H9 (cell line): ENCODE measurements around the gene LYSMD2. TPM values are rescaled to one million over a fixed set of nuclear protein-coding genes. Genes with fewer than 3 reads are reported as not detected.

Source experiments
- DNase-seq: peaks from one replicate; pipeline ENCODE4 v3.0.0-alpha.2; 2017
- H2AFZ ChIP-seq: one replicate; pipeline ENCODE4 v1.6.1; 2013; ENCODE audit warnings: mild to moderate bottlenecking, low read length, control low read depth, moderate library complexity
- H2AK5ac ChIP-seq: 2 replicates; pipeline ENCODE4 v1.6.1; 2013; ENCODE audit warnings: low read length, control low read depth, mixed read lengths; ENCODE audit not compliant: insufficient read length
- H2BK120ac ChIP-seq: one replicate; pipeline ENCODE4 v1.6.1; 2013; ENCODE audit warnings: low read depth, mild to moderate bottlenecking, low read length, control low read depth, inconsistent platforms; ENCODE audit not compliant: poor library complexity, severe bottlenecking
- H2BK12ac ChIP-seq: 2 replicates; pipeline ENCODE4 v1.6.1; 2013; ENCODE audit warnings: low read length, control low read depth, mixed read lengths, low read depth; ENCODE audit not compliant: insufficient read length
- H2BK15ac ChIP-seq: 2 replicates; pipeline ENCODE4 v1.6.1; 2013; ENCODE audit warnings: low read depth, low read length, control low read depth
- H2BK20ac ChIP-seq: one replicate; pipeline ENCODE4 v1.6.1; 2013; ENCODE audit warnings: low read depth, mild to moderate bottlenecking, low read length, control low read depth, inconsistent platforms; ENCODE audit not compliant: poor library complexity, severe bottlenecking
- H2BK5ac ChIP-seq: 2 replicates; pipeline ENCODE4 v1.6.1; 2013; ENCODE audit warnings: low read length, control low read depth, mixed read lengths; ENCODE audit not compliant: insufficient read length
- H3K14ac ChIP-seq: 2 replicates; pipeline ENCODE4 v1.6.1; 2013; ENCODE audit warnings: low read length, control low read depth; ENCODE audit not compliant: insufficient read depth
- H3K18ac ChIP-seq: 2 replicates; pipeline ENCODE4 v1.6.1; 2013; ENCODE audit warnings: low read depth, mild to moderate bottlenecking, mixed read lengths, low read length, control low read depth; ENCODE audit not compliant: insufficient read length
- H3K23ac ChIP-seq: 2 replicates; pipeline ENCODE4 v1.6.1; 2013; ENCODE audit warnings: low read length, control low read depth, mixed read lengths, low read depth; ENCODE audit not compliant: insufficient read length
- H3K23me2 ChIP-seq: 2 replicates; pipeline ENCODE4 v1.6.1; 2013; ENCODE audit warnings: low read depth, mild to moderate bottlenecking, mixed read lengths, low read length, control low read depth; ENCODE audit not compliant: insufficient read length, poor library complexity, severe bottlenecking
- H3K27ac ChIP-seq: 2 replicates; pipeline ENCODE4 v1.5.1; 2013; ENCODE audit warnings: low read length, control low read depth, mixed read lengths, low read depth; ENCODE audit not compliant: insufficient read length
- H3K27me3 ChIP-seq: 2 replicates; pipeline ENCODE4 v1.6.1; 2013; ENCODE audit warnings: low read length, control low read depth, inconsistent platforms; ENCODE audit not compliant: insufficient read depth
- H3K4ac ChIP-seq: 2 replicates; pipeline ENCODE4 v1.6.1; 2013; ENCODE audit warnings: low read depth, mild to moderate bottlenecking, control low read depth, inconsistent platforms, low read length, moderate library complexity
- H3K4me1 ChIP-seq: 2 replicates; pipeline ENCODE4 v1.6.1; 2013; ENCODE audit warnings: low read length, control low read depth, inconsistent platforms; ENCODE audit not compliant: insufficient read depth
- H3K4me2 ChIP-seq: 2 replicates; pipeline ENCODE4 v1.6.1; 2013; ENCODE audit warnings: low read length, control low read depth, mixed read lengths; ENCODE audit not compliant: insufficient read length, insufficient read depth
- H3K56ac ChIP-seq: 2 replicates; pipeline ENCODE4 v1.6.1; 2013; ENCODE audit warnings: low read depth, mild to moderate bottlenecking, mixed read lengths, low read length, control low read depth; ENCODE audit not compliant: insufficient read length
- H3K79me1 ChIP-seq: 2 replicates; pipeline ENCODE4 v1.6.1; 2013; ENCODE audit warnings: low read depth, mild to moderate bottlenecking, moderate library complexity, low read length, control low read depth, inconsistent platforms; ENCODE audit not compliant: insufficient read depth, poor library complexity, severe bottlenecking
- H3K79me2 ChIP-seq: 2 replicates; pipeline ENCODE4 v1.6.1; 2013; ENCODE audit warnings: low read length, control low read depth, inconsistent platforms; ENCODE audit not compliant: insufficient read depth
- H3K9ac ChIP-seq: 2 replicates; pipeline ENCODE4 v1.6.1; 2013; ENCODE audit warnings: low read length, control low read depth, mixed read lengths; ENCODE audit not compliant: insufficient read length; ENCODE audit errors: extremely low read depth
- H3K9me3 ChIP-seq: one replicate; pipeline ENCODE4 v1.6.1; 2013; ENCODE audit warnings: low read depth, low read length, inconsistent platforms; ENCODE audit not compliant: control insufficient read depth
- H3T11ph ChIP-seq: one replicate; pipeline ENCODE4 v1.6.1; 2013; ENCODE audit warnings: mild to moderate bottlenecking, low read length, control low read depth, inconsistent platforms
- H4K20me1 ChIP-seq: one replicate; pipeline ENCODE4 v1.6.1; 2013; ENCODE audit not compliant: control insufficient read depth, insufficient read length, insufficient read depth
- H4K5ac ChIP-seq: 2 replicates; pipeline ENCODE4 v1.6.1; 2013; ENCODE audit warnings: low read depth, mild to moderate bottlenecking, mixed read lengths, low read length, control low read depth; ENCODE audit not compliant: insufficient read length
- H4K8ac ChIP-seq: replicated peaks from 2 replicates; pipeline ENCODE4 v1.6.1; 2013; ENCODE audit warnings: low read length, control low read depth, mixed read lengths, low read depth; ENCODE audit not compliant: insufficient read length
- H4K91ac ChIP-seq: 2 replicates; pipeline ENCODE4 v1.6.1; 2013; ENCODE audit warnings: low read depth, mild to moderate bottlenecking, moderate library complexity, mixed read lengths, low read length, control low read depth; ENCODE audit not compliant: insufficient read length
- H3K27ac Mint-ChIP-seq, 3 experiments: 2 replicates in 2 of 3; 3 replicates in 1 of 3; pipeline ENCODE4 v1.8.0; 2020 to 2021; ENCODE audit warnings: mixed read lengths in 3 of 3, mild to moderate bottlenecking in 1 of 3, moderate library complexity in 1 of 3
- H3K27me3 Mint-ChIP-seq: 2 replicates; pipeline ENCODE4 v1.8.0; 2021; ENCODE audit warnings: low read depth, mild to moderate bottlenecking, moderate library complexity, mixed read lengths
- H3K36me3 Mint-ChIP-seq, 3 experiments: 2 replicates in 2 of 3; 3 replicates in 1 of 3; pipeline ENCODE4 v1.8.0; 2020 to 2021; ENCODE audit warnings: low read depth in 3 of 3, mixed read lengths in 3 of 3; ENCODE audit not compliant: insufficient read depth in 1 of 3
- H3K4me1 Mint-ChIP-seq, 2 experiments: 2 replicates each; pipeline ENCODE4 v1.8.0; 2020; ENCODE audit warnings: mixed read lengths in 2 of 2
- H3K4me3 Mint-ChIP-seq, 2 experiments: 2 replicates in 1 of 2; 3 replicates in 1 of 2; pipeline ENCODE4 v1.8.0; 2020 to 2021; ENCODE audit warnings: mild to moderate bottlenecking in 2 of 2, mixed read lengths in 2 of 2, moderate library complexity in 1 of 2
- H3K9me3 Mint-ChIP-seq, 2 experiments: 2 replicates in 1 of 2; 3 replicates in 1 of 2; pipeline ENCODE4 v1.8.0; 2020; ENCODE audit warnings: mild to moderate bottlenecking in 2 of 2, mixed read lengths in 2 of 2, moderate library complexity in 1 of 2
- CTCF ChIP-seq: fragments of 200-600 bp; sonication (generic); conservative IDR thresholded peaks from 3 replicates; pipeline ENCODE4 v1.8.0; 2021; ENCODE audit warnings: antibody characterized with exemption, mild to moderate bottlenecking
- WGBS: extraction: QIAGEN DNeasy Blood & Tissue Kit; methylation state at CpG from one replicate; pipeline ENCODE4 v1.1.7; 2013; ENCODE audit warnings: missing lambda C conversion rate, low lambda C conversion rate, mixed read lengths; ENCODE audit not compliant: insufficient read length; ENCODE audit errors: extremely low coverage; 5-methylcytosine and 5-hydroxymethylcytosine counted together
- total RNA-seq: library from RNA; stranded (reverse); gene quantifications from 2 replicates; pipeline ENCODE4 v1.2.1, GENCODE V29; 2021

The LYSMD2 gene
- total RNA-seq, 1 experiment from 2014 or later = 3.9 TPM

GRCh38 chr15:51675234-51675633 lies 62.2 kb downstream of the LYSMD2 start:
- peaks cover 17% of the 10 kb centered on the region for H3K27me3 Mint-ChIP-seq
- Histone ChIP-seq H3K9ac (no peak overlapping the region), H4K20me1 (no peaks in the 10 kb centered on the region), H3K18ac (no peak overlapping the region), H2BK12ac (no peak overlapping the region), H3K14ac (no peak overlapping the region), H4K91ac (no peak overlapping the region), H2BK120ac (no peak overlapping the region), H3K23ac (no peak overlapping the region), H3K23me2 (no peaks in the 10 kb centered on the region), H2AK5ac (no peak overlapping the region), H2BK20ac (no peak overlapping the region), H3K4ac (no peak overlapping the region), H3K27me3 (no peaks in the 10 kb centered on the region), H3K79me1 (no peaks in the 10 kb centered on the region), H2AFZ (no peak overlapping the region), H2BK15ac (no peak overlapping the region), H2BK5ac (no peak overlapping the region), H3K27ac (no peak overlapping the region), H4K8ac (no peak overlapping the region), H4K5ac (no peak overlapping the region), H3K4me1 (no peaks in the 10 kb centered on the region; the same call in 1 of the 2 replicates), H3K9me3 (no peaks in the 10 kb centered on the region), H3T11ph (no peak overlapping the region), H3K4me2 (no peak overlapping the region), H3K79me2 (no peaks in the 10 kb centered on the region), H3K56ac (no peak overlapping the region)
- TF ChIP-seq CTCF = no peak
- peaks cover 15 to 17% of the 10 kb centered on the region in 2 experiments for H3K4me1 Mint-ChIP-seq
- H3K27ac Mint-ChIP-seq = no peak overlapping the region
- WGBS = no CpG with 5 or more reads among the region's 1 CpG
- H3K36me3 Mint-ChIP-seq = no peaks in the 10 kb centered on the region
- no peaks in the 10 kb centered on the region for H3K9me3 Mint-ChIP-seq
- no peak overlapping the region for H3K4me3 Mint-ChIP-seq
- DNase-seq = no peak

Other genes starting within 250 kb of the LYSMD2 start
- gene DMXL2, start 114.9 kb downstream of the LYSMD2 start, total RNA-seq = 13.1 and 13.9 TPM in 2 replicates
- gene SCG3, start 56.2 kb downstream of the LYSMD2 start, total RNA-seq = 22.7 and 24.0 TPM in 2 replicates
- gene TMOD2, start 13.9 kb upstream of the LYSMD2 start, total RNA-seq = 1.8 and 3.0 TPM in 2 replicates
- 24.7 and 30.2 TPM in 2 replicates for gene TMOD3, start 92.0 kb upstream of the LYSMD2 start, total RNA-seq
- 28.4 and 30.3 TPM in 2 replicates for gene LEO1, start 234.1 kb upstream of the LYSMD2 start, total RNA-seq